ENCODE results near the gene SOX13.

DNA sequence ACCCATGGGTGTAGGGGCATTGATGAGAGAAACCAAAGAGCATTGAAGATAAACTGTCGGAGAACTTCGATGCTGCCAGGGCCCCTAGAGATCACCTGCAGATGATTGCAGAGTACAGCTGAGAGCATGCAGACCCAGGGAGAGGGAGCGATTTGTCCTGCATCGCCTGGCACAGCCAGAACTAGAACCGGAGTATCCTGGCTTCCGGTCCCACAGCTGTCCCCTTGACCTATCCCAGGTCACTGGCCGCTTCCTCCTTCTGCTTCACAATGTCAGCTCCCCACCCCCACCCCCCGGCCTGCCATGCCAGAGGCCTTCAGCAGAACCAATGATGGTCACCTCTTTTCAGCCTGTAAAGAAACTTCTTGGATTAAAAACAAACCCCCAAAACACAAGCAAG is 29.2 kb upstream of the SOX13 start:
- TF ChIP-seq, protein P1, sequence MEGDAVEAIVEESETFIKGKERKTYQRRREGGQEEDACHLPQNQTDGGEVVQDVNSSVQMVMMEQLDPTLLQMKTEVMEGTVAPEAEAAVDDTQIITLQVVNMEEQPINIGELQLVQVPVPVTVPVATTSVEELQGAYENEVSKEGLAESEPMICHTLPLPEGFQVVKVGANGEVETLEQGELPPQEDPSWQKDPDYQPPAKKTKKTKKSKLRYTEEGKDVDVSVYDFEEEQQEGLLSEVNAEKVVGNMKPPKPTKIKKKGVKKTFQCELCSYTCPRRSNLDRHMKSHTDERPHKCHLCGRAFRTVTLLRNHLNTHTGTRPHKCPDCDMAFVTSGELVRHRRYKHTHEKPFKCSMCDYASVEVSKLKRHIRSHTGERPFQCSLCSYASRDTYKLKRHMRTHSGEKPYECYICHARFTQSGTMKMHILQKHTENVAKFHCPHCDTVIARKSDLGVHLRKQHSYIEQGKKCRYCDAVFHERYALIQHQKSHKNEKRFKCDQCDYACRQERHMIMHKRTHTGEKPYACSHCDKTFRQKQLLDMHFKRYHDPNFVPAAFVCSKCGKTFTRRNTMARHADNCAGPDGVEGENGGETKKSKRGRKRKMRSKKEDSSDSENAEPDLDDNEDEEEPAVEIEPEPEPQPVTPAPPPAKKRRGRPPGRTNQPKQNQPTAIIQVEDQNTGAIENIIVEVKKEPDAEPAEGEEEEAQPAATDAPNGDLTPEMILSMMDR (conservative IDR thresholded peaks at IDR 0.05; ENCODE audit: low read depth, low read length): no peak
- TF ChIP-seq EZH2 (IDR thresholded peaks at IDR 0.05; ENCODE audit: low read length, unreplicated experiment): no peak

All from PC-3 (cell line).